Measurements from ENCODE around the gene WDR70. TPM values are rescaled to one million over a fixed set of nuclear protein-coding genes. Genes with fewer than 3 reads are reported as not detected.
"Not testable (repeated sequence)": the region's sequence is repeated elsewhere in the genome, so short reads cannot be mapped to it uniquely, and the experiment has no call there.

Gene WDR70
- total and polyA plus RNA-seq, 2 donors (not counting 3 experiments of a cell fraction or from before 2014, with no cell fraction given): 6.7 to 37.3 TPM

- H3K27me3 ChIP-seq (ENCODE audit: control insufficient read depth in 2 of 2, insufficient read depth in 2 of 2, low read length in 2 of 2); H3K27ac ChIP-seq (ENCODE audit: insufficient read depth, low read depth, low read length); H3K4me2 ChIP-seq (ENCODE audit: insufficient read depth, low read length); H3K9me1 ChIP-seq (replicated peaks; ENCODE audit: control insufficient read depth, extremely low read depth, insufficient read depth, low read length); H3K4me3 ChIP-seq (replicated peaks in 1 of 3; ENCODE audit: insufficient read depth in 1 of 3, low read depth in 1 of 3, low read length in 3 of 3); H4K20me1 ChIP-seq (replicated peaks; ENCODE audit: control insufficient read depth, extremely low read depth, insufficient read depth, low read length); FAIRE-seq; POLR2A ChIA-PET; DNase-seq (ENCODE audit: low read depth, low spot score); CTCF ChIA-PET; H3K79me2 ChIP-seq (ENCODE audit: control insufficient read depth, insufficient read depth, low read length); H2AFZ ChIP-seq (ENCODE audit: low read depth, low read length); BruUV-seq (replicated peaks); H3K9me3 ChIP-seq (replicated peaks; ENCODE audit: control insufficient read depth, insufficient read depth, low read length); intact Hi-C loops (cut with micrococcal nuclease); dilution Hi-C loops (cut with MboI; ENCODE audit: extremely low pct_ligation_motif_present, low sequenced_read_pairs); H3K9ac ChIP-seq (replicated peaks; ENCODE audit: extremely low read depth, insufficient read depth, low read length); H3K4me1 ChIP-seq (ENCODE audit: control insufficient read depth, extremely low read depth, insufficient read depth, low read length); H3K36me3 ChIP-seq (ENCODE audit: control insufficient read depth in 2 of 2, extremely low read depth in 1 of 2, insufficient read depth in 2 of 2, low read length in 2 of 2): not testable (repeated sequence)
These were observed 75.4 kb downstream of the WDR70 start for GRCh38 chr5:37454402-37455055.

DNA sequence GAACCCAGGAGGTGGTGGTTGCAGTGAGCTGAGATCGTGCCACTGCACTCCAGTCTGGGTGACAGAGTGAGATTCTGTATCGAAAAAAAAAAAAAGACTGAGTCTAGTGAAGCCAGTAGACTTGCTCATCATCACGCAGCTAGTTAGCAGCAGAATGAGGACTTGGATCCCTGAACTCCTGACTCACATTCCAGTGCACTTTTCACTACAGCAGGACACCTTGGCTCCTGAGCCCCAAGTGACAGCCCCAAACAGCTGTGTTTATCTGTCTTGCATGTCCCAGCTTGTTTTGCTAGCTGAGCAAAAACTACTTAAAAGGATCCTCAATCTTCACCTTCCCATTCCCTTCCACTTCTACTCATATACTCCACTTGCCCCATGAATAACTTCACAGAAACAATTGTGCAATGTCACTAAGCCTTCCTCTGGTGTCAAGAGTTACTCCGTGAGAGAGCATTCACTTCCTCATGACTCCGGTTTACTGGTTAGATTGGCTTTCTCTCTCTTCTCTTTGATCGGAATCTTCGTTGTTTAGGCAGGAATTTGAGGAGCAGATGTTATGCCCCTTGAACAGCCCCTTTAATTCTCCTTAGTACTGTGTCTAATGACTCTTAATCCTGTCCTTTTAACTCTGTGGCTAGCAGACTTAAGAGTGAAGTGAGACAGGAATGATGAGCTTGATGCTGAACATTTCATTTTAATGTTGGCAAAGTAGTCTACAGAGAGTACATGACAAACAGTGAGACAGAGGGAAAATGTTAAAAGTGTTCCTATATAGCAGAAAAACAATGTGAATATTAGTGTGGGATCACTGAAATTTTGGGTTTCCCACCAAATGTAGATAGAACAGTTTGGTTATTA is 84.3 kb downstream of the WDR70 start:
- dilution Hi-C loops (cut with MboI; ENCODE audit: extremely low pct_ligation_motif_present, low sequenced_read_pairs); H3K27me3 ChIP-seq (ENCODE audit: control insufficient read depth in 2 of 2, insufficient read depth in 2 of 2, low read length in 2 of 2); H3K4me2 ChIP-seq (ENCODE audit: insufficient read depth, low read length); H3K4me1 ChIP-seq (ENCODE audit: control insufficient read depth, extremely low read depth, insufficient read depth, low read length); H2AFZ ChIP-seq (ENCODE audit: low read depth, low read length); intact Hi-C loops (cut with micrococcal nuclease); POLR2A ChIA-PET; H3K4me3 ChIP-seq (replicated peaks in 1 of 3; ENCODE audit: insufficient read depth in 1 of 3, low read depth in 1 of 3, low read length in 3 of 3); H3K36me3 ChIP-seq (ENCODE audit: control insufficient read depth in 2 of 2, extremely low read depth in 1 of 2, insufficient read depth in 2 of 2, low read length in 2 of 2); DNase-seq (ENCODE audit: low read depth, low spot score); H3K9me3 ChIP-seq (replicated peaks; ENCODE audit: control insufficient read depth, insufficient read depth, low read length); H3K79me2 ChIP-seq (ENCODE audit: control insufficient read depth, insufficient read depth, low read length); H3K9ac ChIP-seq (replicated peaks; ENCODE audit: extremely low read depth, insufficient read depth, low read length); H4K20me1 ChIP-seq (replicated peaks; ENCODE audit: control insufficient read depth, extremely low read depth, insufficient read depth, low read length); H3K9me1 ChIP-seq (replicated peaks; ENCODE audit: control insufficient read depth, extremely low read depth, insufficient read depth, low read length); BruUV-seq (replicated peaks); H3K27ac ChIP-seq (ENCODE audit: insufficient read depth, low read depth, low read length); FAIRE-seq: not testable (repeated sequence)
- CTCF ChIA-PET: interaction anchor here (1.5 kb wide), 1 partner anchor 11 kb away, joined by 4 read pairs; no protein-coding TSS in a partner anchor

GRCh38 chr5:37464581-37464980 is 85.5 kb downstream of the WDR70 start:
- H3K4me1 ChIP-seq (ENCODE audit: control insufficient read depth, extremely low read depth, insufficient read depth, low read length); DNase-seq (ENCODE audit: low read depth, low spot score); H4K20me1 ChIP-seq (replicated peaks; ENCODE audit: control insufficient read depth, extremely low read depth, insufficient read depth, low read length); H3K27me3 ChIP-seq (ENCODE audit: control insufficient read depth in 2 of 2, insufficient read depth in 2 of 2, low read length in 2 of 2); POLR2A ChIA-PET; dilution Hi-C loops (cut with MboI; ENCODE audit: extremely low pct_ligation_motif_present, low sequenced_read_pairs); H3K9ac ChIP-seq (replicated peaks; ENCODE audit: extremely low read depth, insufficient read depth, low read length); H2AFZ ChIP-seq (ENCODE audit: low read depth, low read length); intact Hi-C loops (cut with micrococcal nuclease); H3K27ac ChIP-seq (ENCODE audit: insufficient read depth, low read depth, low read length); FAIRE-seq; H3K4me3 ChIP-seq (replicated peaks in 1 of 3; ENCODE audit: insufficient read depth in 1 of 3, low read depth in 1 of 3, low read length in 3 of 3); H3K79me2 ChIP-seq (ENCODE audit: control insufficient read depth, insufficient read depth, low read length); H3K9me3 ChIP-seq (replicated peaks; ENCODE audit: control insufficient read depth, insufficient read depth, low read length); H3K36me3 ChIP-seq (ENCODE audit: control insufficient read depth in 2 of 2, extremely low read depth in 1 of 2, insufficient read depth in 2 of 2, low read length in 2 of 2); H3K9me1 ChIP-seq (replicated peaks; ENCODE audit: control insufficient read depth, extremely low read depth, insufficient read depth, low read length); H3K4me2 ChIP-seq (ENCODE audit: insufficient read depth, low read length); BruUV-seq (replicated peaks): not testable (repeated sequence)
- CTCF ChIA-PET: interaction anchor here (1.5 kb wide), 1 partner anchor 10 kb away, joined by 4 read pairs; no protein-coding TSS in a partner anchor

DNA sequence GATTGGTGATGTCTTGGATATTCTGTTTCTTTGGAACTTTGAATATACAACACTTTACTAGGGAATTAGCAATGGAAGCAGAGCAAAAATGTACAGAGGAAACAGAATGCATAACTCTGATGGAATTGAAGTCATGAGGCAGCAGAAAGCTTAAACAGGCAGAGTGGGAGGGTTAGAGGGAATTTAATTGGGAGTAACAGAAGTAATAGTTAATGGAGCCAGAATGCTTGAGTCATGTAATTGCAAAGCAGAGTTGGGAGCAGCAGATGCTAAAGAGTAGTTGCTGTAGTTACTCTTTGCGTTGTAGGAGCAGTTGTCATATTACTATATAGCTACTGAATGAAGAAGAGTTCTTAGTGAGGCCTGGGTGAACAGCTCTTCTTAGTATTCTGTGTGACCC is 90.3 kb downstream of the WDR70 start:
- H3K9ac ChIP-seq (replicated peaks; ENCODE audit: extremely low read depth, insufficient read depth, low read length); H3K4me3 ChIP-seq (replicated peaks in 1 of 3; ENCODE audit: insufficient read depth in 1 of 3, low read depth in 1 of 3, low read length in 3 of 3); DNase-seq (ENCODE audit: low read depth, low spot score); POLR2A ChIA-PET; H3K27ac ChIP-seq (ENCODE audit: insufficient read depth, low read depth, low read length); dilution Hi-C loops (cut with MboI; ENCODE audit: extremely low pct_ligation_motif_present, low sequenced_read_pairs); CTCF ChIA-PET; H2AFZ ChIP-seq (ENCODE audit: low read depth, low read length); H3K27me3 ChIP-seq (ENCODE audit: control insufficient read depth in 2 of 2, insufficient read depth in 2 of 2, low read length in 2 of 2); H3K79me2 ChIP-seq (ENCODE audit: control insufficient read depth, insufficient read depth, low read length); H3K36me3 ChIP-seq (ENCODE audit: control insufficient read depth in 2 of 2, extremely low read depth in 1 of 2, insufficient read depth in 2 of 2, low read length in 2 of 2); H4K20me1 ChIP-seq (replicated peaks; ENCODE audit: control insufficient read depth, extremely low read depth, insufficient read depth, low read length); H3K4me2 ChIP-seq (ENCODE audit: insufficient read depth, low read length); BruUV-seq (replicated peaks); H3K9me3 ChIP-seq (replicated peaks; ENCODE audit: control insufficient read depth, insufficient read depth, low read length); FAIRE-seq; H3K4me1 ChIP-seq (ENCODE audit: control insufficient read depth, extremely low read depth, insufficient read depth, low read length); H3K9me1 ChIP-seq (replicated peaks; ENCODE audit: control insufficient read depth, extremely low read depth, insufficient read depth, low read length); intact Hi-C loops (cut with micrococcal nuclease): not testable (repeated sequence)
